HCT116 (cell line): Measurements from ENCODE around the gene ZNF438.

Experiments
- ATF3 ChIP-seq: IDR thresholded peaks from 2 replicates; pipeline ENCODE4 v1.6.1; 2012
- CEBPB ChIP-seq: IDR thresholded peaks from 2 replicates; pipeline ENCODE4 v1.6.1; 2012; ENCODE audit warnings: low read depth
- CTCF ChIP-seq, 3 experiments: fragments of 200-600 bp in 1 of 3; sonication (generic) in 1 of 3; IDR thresholded peaks in 2 of 3; conservative IDR thresholded peaks in 1 of 3; 2 replicates each; pipeline ENCODE4 v1.5.1; 2012 to 2017; ENCODE audit warnings: low read depth in 2 of 3, low read length in 2 of 3, antibody characterized with exemption in 1 of 3, borderline replicate concordance in 1 of 3, control low read depth in 1 of 3, mild to moderate bottlenecking in 1 of 3, mixed read lengths in 1 of 3, mixed run types in 1 of 3, moderate library complexity in 1 of 3; ENCODE audit not compliant: insufficient read depth in 1 of 3
- EZH2phosphoT487 ChIP-seq: fragments of 200-600 bp; IDR thresholded peaks from 2 replicates; pipeline ENCODE4 v1.6.1; 2018; ENCODE audit warnings: antibody characterized with exemption, borderline replicate concordance
- JUND ChIP-seq: IDR thresholded peaks from 2 replicates; pipeline ENCODE4 v1.6.1; 2012
- MAX ChIP-seq: IDR thresholded peaks from 2 replicates; pipeline ENCODE4 v1.6.1; 2012
- POLR2A ChIP-seq: IDR thresholded peaks from 2 replicates; pipeline ENCODE4 v1.7.0; 2011; ENCODE audit warnings: borderline replicate concordance; ENCODE audit not compliant: insufficient read depth, insufficient read length; ENCODE audit errors: extremely low read depth
- POLR2AphosphoS5 ChIP-seq: IDR thresholded peaks from 2 replicates; pipeline ENCODE4 v1.6.1; 2011; ENCODE audit warnings: mild to moderate bottlenecking, low read depth, low read length, moderate library complexity
- RAD21 ChIP-seq: IDR thresholded peaks from 2 replicates; pipeline ENCODE4 v1.6.1; 2012; ENCODE audit warnings: low read depth, mild to moderate bottlenecking
- REST ChIP-seq: IDR thresholded peaks from 2 replicates; pipeline ENCODE4 v1.6.1; 2012; ENCODE audit warnings: low read depth
- SIN3A ChIP-seq: IDR thresholded peaks from 2 replicates; pipeline ENCODE4 v1.6.1; 2012; ENCODE audit warnings: low read depth
- SP1 ChIP-seq: IDR thresholded peaks from 2 replicates; pipeline ENCODE4 v1.6.1; 2012; ENCODE audit warnings: low read depth
- TCF7L2 ChIP-seq: IDR thresholded peaks from 2 replicates; pipeline ENCODE4 v1.7.0; 2011; ENCODE audit warnings: borderline replicate concordance, inconsistent platforms; ENCODE audit not compliant: insufficient read depth, insufficient read length; ENCODE audit errors: extremely low read depth
- ZNF274 ChIP-seq: fragments of 200-500 bp; sonication (Bioruptor generic); IDR thresholded peaks from 2 replicates; pipeline ENCODE4 v1.6.1; 2014; ENCODE audit warnings: mild to moderate bottlenecking, low read depth, low read length, inconsistent platforms

- TF ChIP-seq POLR2A: no peak
- TF ChIP-seq TCF7L2: no peak
- no peak for TF ChIP-seq POLR2AphosphoS5
- TF ChIP-seq RAD21: no peak
- no peak for TF ChIP-seq EZH2phosphoT487
- no peak for TF ChIP-seq CTCF (IDR thresholded peaks at IDR 0.05 in 2 of 3, conservative IDR thresholded peaks at IDR 0.05 in 1 of 3; ENCODE audit: borderline replicate concordance in 1 of 3, insufficient read depth in 1 of 3, low read depth in 2 of 3, low read length in 2 of 3)
- no peak for TF ChIP-seq MAX
- TF ChIP-seq JUND: no peak
- TF ChIP-seq REST: no peak
- TF ChIP-seq SP1: no peak
- no peak for TF ChIP-seq CEBPB
- TF ChIP-seq SIN3A: no peak
- TF ChIP-seq ATF3: no peak
- no peak for TF ChIP-seq ZNF274
Observed at GRCh38 chr10:30840395-30841050, 191.1 kb downstream of the ZNF438 start.
